ENCODE results near the gene FGF5.

FGF5 gene

DNA sequence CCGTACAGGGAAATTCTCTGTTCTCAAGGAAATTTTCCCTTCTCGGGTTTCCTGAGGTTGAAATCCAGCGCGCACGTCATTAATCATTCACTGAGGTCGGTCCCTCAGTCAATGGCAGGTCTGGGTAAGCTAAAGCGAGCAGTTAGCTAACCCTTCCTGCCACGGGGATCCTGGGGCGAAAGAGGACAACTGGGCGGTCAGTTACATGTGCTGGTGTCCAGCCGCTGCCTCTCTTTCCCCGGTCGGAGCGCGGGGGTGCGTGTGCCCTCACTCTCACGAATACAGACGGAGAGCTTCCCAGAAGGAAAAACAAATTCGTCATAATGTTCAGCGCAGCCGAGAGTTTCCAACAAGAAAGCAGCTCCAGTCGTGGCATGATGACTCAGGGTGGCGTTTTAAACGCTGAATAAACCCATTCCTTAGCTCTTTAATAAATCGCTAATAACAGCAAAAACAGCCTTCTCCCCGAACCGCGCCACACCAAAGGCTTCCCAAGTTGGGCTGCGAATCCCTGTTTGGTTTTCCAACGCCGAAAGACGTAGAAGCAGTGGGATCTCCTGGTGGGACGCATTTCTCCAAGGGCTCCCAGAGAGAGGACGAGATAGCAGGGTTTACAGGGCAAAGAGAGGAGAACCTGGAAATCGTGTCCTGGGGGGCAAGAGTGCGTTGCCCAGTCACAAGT is 752 bp upstream of the FGF5 start:
- DNase-seq: no peak
- peaks cover 0 to 30% (median 20%) of the 10 kb centered on the region in 4 donors for H3K4me1 ChIP-seq
- intact Hi-C loops (cut with DNase I; ENCODE audit: low total_unique reads): no loop called here
- peaks cover 4 to 70% of the 10 kb centered on the region in 2 donors for H3K27me3 ChIP-seq
- TF ChIP-seq, protein P1, sequence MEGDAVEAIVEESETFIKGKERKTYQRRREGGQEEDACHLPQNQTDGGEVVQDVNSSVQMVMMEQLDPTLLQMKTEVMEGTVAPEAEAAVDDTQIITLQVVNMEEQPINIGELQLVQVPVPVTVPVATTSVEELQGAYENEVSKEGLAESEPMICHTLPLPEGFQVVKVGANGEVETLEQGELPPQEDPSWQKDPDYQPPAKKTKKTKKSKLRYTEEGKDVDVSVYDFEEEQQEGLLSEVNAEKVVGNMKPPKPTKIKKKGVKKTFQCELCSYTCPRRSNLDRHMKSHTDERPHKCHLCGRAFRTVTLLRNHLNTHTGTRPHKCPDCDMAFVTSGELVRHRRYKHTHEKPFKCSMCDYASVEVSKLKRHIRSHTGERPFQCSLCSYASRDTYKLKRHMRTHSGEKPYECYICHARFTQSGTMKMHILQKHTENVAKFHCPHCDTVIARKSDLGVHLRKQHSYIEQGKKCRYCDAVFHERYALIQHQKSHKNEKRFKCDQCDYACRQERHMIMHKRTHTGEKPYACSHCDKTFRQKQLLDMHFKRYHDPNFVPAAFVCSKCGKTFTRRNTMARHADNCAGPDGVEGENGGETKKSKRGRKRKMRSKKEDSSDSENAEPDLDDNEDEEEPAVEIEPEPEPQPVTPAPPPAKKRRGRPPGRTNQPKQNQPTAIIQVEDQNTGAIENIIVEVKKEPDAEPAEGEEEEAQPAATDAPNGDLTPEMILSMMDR (IDR thresholded peaks at IDR 0.05): no peak
- no peak overlapping the region for H3K27ac ChIP-seq
- no peaks in the 10 kb centered on the region for H3K36me3 ChIP-seq
- H3K9me3 ChIP-seq: no peaks in the 10 kb centered on the region
- peak overlapping the region; percentile 41 to 53 for H3K4me3 ChIP-seq

DNA sequence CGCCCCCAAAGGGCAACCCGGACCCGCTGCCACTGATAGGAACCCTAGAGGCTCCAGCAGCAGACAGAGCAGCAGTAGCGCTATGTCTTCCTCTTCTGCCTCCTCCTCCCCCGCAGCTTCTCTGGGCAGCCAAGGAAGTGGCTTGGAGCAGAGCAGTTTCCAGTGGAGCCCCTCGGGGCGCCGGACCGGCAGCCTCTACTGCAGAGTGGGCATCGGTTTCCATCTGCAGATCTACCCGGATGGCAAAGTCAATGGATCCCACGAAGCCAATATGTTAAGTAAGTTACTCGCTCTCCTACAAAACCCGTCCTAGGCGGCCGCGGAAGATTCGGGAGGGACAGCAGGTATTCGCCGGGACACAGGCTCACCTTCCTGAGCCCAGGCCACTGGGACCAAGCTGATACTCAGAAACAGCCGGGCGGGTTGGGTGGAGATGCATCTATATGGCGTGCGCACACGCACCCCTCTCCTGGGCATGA is 477 bp downstream of the FGF5 start:
- Histone ChIP-seq H3K36me3 (no peaks in the 10 kb centered on the region), H3K27ac (no peak overlapping the region), H3K9me3 (no peaks in the 10 kb centered on the region), H3K4me3 (peak overlapping the region; percentile 41 to 53), H3K4me1 (peaks cover 0 to 30% (median 20%) of the 10 kb centered on the region in 4 donors), H3K27me3 (peaks cover 4 to 68% of the 10 kb centered on the region in 2 donors)
- TF ChIP-seq, protein P1 (IDR thresholded peaks at IDR 0.05): no peak
- intact Hi-C loops (cut with DNase I; ENCODE audit: low total_unique reads): no loop called here
- no peak for DNase-seq

DNA sequence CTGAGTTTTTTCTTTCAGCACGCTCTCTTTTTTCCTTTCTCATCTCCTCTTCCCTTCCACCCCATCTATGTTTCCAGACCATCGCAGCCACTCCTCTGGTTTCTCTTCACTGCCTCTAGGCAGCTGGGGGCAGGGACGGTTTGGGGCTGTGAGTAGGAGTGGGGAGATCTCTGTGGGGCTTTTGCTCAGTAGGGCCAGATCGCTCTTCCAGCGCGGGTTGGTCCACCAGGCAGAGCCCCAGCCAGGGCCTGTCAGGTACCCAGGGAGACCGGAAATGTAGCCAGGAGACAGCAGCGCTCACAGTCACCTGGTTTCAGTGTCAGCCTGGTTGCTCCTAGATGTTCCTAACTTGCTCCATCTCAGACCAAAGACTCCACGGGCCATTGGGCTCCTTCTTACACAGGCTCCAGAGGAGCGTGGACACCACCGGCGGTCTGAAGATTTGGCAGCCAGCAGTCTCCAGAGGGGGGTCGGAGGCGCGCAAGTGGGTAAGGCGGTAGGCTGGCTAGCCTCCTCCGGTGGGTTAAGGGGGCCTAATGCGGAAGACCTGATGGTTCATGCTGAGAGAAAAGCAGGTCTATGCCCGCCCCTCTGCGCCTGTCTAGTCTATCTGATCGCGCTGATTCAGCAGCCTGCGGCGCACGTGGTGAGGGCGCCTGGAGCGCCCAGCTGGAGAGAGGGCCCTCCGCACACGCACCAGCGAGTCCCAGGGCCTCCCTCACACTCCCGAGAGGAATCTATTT is 1.8 kb downstream of the FGF5 start:
- TF ChIP-seq, protein P1 (IDR thresholded peaks at IDR 0.05): no peak
- intact Hi-C loops (cut with DNase I; ENCODE audit: low total_unique reads): no loop called here
- H3K9me3 ChIP-seq: no peaks in the 10 kb centered on the region
- H3K36me3 ChIP-seq: no peaks in the 10 kb centered on the region
- no peak overlapping the region for H3K27ac ChIP-seq
- H3K4me3 ChIP-seq: no peak overlapping the region
- peaks cover 4 to 58% of the 10 kb centered on the region in 2 donors for H3K27me3 ChIP-seq
- peaks cover 0 to 30% (median 20%) of the 10 kb centered on the region in 4 donors for H3K4me1 ChIP-seq
- DNase-seq: no peak

DNA sequence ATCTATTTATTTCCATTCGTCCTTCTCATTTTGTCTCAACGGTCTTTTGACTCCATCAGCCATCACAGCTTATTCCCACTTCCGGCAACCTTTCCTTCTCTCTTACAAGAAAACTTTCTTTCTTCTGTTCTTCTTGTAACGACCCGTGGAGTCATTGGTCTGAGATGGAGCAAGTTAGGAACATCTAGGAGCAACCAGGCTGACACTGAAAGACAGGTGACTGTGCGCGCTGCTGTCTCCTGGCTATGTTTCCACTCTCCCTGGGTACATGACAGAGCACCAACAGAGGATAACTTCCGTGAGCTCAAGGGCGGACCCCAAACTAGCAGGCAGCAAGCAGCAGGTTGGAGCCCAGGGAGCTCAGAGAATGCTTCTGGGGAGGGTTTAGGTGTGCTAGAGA is 2.5 kb downstream of the FGF5 start:
- no peaks in the 10 kb centered on the region for H3K36me3 ChIP-seq
- TF ChIP-seq, protein P1 (IDR thresholded peaks at IDR 0.05): no peak
- H3K4me1 ChIP-seq: peaks cover 0 to 30% (median 20%) of the 10 kb centered on the region in 4 donors
- peaks cover 4 to 51% of the 10 kb centered on the region in 2 donors for H3K27me3 ChIP-seq
- no peak for DNase-seq
- no peak overlapping the region for H3K27ac ChIP-seq
- H3K4me3 ChIP-seq: no peak overlapping the region
- H3K9me3 ChIP-seq: no peaks in the 10 kb centered on the region
- intact Hi-C loops (cut with DNase I; ENCODE audit: low total_unique reads): no loop called here

DNA sequence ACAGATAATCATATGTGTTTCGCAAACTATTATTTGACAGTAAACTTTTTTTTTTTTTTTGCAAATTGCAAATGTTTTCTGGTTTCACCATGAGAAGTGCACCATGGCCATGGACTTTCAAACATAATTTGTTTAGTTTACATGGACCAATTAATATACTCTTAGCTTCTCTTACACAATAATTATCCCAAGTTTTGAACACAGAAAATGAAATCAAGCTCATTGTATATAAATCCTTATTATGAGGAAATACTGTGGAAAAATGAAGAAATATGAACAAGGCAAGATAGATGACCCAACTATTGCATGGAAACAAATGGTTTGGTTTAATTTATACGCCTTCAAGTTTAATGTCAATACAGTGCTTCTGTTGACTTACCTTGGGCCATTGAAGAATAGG is 3.9 kb downstream of the FGF5 start:
- H3K27me3 ChIP-seq: peaks cover 0 to 37% of the 10 kb centered on the region in 2 donors
- TF ChIP-seq, protein P1 (IDR thresholded peaks at IDR 0.05): no peak
- no peaks in the 10 kb centered on the region for H3K36me3 ChIP-seq
- H3K4me3 ChIP-seq: no peak overlapping the region
- no peaks in the 10 kb centered on the region for H3K9me3 ChIP-seq
- intact Hi-C loops (cut with DNase I; ENCODE audit: low total_unique reads): no loop called here
- H3K27ac ChIP-seq: no peak overlapping the region
- no peak for DNase-seq
- H3K4me1 ChIP-seq: peaks cover 0 to 30% (median 17%) of the 10 kb centered on the region in 4 donors

Measured in tibial artery (tissue), 4 donors.